Cerebellar cortex (tissue), 1 donor: ENCODE measurements around the gene SBF2.

ENCODE experiments used
- DNase-seq: peaks from one replicate; pipeline ENCODE4 v3.0.0-alpha.2; 2015; ENCODE audit warnings: low spot score

Gene SBF2

DNA sequence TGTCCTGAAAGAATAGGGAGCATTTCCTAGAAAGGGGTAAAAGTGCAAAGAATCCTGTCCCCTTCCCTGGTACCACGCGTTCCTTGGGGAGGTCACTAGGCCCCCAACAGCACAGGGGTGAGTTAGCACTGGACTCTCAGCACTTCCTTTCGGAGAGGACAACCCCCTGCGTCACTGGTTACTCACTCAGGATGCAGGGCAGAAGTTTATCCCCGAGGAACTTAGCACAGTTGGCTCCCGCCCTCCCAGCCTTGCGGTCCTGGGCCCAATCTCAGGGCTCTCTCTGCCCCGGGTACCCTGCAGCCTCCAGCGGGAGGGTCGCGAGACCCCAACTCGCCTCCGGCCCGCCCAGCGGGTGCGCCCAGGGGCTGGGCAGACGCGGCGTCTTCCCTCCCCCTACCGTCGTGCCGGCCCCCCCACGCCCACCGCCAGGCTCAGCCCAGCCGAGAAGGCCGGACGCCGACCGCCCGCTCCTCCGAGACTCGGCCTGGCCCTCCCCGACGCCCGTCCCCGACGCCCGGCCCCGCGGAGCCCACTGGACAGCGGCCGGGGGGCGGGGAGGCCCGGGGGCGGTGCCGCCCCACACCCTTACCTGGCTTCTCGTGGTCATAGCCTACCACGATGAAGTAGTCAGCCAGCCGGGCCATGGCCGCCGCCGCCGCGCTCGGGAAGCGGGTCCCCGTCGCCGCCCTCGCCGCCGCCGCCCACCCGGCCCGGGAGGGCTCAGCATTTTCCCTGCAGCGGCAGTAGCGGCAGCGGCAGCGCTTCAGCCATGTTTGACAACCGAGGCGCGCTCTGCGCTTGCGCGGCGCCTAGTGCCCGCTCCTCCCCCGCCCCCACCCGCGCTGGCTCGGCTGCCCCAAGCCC, at the start of gene SBF2:
Gene SBF2, minus strand, starts transcription at position 797 of the 867 bp plus-strand sequence. Its CDS starts 150 bp downstream, at position 647.
- DNase-seq = peak; percentile 81

DNA sequence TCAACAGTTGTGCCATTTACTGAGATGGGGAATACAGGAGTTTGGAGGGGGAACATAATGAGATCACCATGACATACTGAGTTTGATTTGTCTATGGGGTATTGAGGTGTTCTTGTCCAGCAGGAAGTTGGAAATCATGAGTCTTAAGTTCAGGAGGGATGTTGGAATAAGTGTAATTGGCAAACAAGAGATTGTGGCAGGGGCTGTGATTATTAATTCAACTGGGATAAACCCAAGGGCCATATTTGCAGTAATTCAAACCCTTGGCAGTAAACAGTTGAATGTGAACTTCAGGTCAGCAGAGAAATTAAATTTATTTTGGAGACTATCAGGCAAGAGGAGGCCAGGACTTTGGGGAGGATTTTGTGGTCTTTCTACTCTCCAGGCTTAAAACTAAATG, 44.3 kb upstream of the SBF2 start:
- DNase-seq = no peak

DNA sequence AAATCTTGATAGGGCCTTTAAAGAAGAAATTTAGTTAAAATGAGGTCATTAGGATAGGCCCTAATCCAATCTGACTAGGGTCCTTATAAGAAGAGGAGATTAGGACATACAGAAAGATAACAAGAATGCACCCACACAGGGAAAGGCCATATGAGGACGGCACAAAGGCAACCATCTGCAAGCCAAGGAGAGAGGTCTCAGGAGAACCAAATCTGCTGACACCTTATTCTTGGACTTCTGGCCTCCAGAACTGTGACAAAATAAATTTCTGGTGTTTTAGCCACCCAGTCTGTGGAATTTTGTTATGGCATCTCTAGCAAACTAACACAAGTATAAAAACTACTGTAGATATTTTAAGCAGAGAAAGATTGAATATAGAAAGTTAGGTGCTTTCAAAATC, 39.5 kb upstream of the SBF2 start:
- DNase-seq = no peak

DNA sequence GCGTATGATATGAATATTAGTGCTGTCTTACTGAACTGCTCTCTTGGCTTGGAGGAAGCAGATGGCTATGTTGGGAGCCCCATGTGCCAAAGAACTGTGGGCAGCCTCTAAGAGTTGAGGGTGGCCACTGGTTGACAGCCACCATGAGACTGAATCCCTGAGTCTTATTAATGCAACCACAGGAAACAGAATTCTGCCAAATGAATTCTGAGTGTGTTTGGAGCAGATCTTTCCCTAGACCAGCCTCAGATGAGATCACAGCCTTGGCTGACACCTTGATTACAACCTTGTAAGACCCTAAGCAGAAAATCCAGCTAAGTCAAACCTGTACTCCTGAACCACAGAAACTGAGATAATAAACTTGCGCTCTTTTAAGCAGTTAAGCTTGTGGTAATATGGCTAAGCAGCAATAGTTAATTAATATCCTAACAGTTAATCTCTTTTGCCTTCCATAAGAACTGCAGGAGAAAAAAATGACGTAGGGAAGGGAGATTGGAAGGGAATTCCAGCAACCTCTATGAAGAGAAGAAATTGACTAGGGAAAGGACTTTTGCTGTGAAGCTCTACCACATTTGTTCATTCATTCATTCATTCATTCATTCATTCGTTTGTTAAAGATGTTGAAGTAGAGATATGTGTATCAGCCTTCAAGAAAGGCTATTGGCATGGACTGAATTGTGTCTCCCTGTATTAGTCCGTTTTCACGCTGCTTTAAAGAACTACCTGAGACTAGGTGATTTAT, 37.7 kb upstream of the SBF2 start:
- no peak for DNase-seq

DNA sequence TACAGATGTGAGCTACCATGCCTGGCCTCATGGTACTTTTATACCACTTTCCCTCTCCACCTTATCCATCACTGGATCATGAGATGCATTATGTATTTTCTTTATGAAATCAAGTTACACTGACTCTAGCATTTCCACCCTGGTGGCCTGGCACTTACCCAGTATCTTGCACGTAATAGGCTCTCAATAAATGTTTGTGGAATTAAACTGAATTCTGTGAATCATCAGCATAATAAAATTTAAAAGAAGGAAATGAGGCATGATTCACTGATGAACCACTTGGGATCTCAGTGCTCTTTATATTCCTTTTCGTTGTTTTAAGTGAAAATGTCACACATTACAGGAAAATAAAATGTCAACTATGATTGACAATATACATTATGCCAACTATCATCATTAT, 35.9 kb upstream of the SBF2 start:
- DNase-seq = no peak

DNA sequence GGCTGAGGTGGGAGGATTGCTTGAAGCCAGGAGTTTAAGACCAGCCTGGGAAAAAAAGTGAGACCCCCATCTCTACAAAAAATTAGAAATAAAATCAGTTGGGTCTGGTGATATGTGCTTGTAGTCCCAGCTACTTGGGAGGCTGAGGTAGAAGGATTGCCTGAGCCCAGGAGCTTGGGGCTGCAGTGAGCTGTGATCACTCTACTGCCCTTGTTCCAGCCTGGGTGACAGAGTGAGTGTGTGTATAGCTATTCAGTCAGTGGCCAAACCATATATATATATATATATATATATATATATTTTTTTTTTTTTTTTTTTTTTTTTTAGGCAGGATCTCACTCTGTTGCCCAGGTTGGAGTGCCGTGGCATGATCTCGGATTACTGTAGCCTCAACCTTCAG, 35.3 kb upstream of the SBF2 start:
- no peak for DNase-seq

DNA sequence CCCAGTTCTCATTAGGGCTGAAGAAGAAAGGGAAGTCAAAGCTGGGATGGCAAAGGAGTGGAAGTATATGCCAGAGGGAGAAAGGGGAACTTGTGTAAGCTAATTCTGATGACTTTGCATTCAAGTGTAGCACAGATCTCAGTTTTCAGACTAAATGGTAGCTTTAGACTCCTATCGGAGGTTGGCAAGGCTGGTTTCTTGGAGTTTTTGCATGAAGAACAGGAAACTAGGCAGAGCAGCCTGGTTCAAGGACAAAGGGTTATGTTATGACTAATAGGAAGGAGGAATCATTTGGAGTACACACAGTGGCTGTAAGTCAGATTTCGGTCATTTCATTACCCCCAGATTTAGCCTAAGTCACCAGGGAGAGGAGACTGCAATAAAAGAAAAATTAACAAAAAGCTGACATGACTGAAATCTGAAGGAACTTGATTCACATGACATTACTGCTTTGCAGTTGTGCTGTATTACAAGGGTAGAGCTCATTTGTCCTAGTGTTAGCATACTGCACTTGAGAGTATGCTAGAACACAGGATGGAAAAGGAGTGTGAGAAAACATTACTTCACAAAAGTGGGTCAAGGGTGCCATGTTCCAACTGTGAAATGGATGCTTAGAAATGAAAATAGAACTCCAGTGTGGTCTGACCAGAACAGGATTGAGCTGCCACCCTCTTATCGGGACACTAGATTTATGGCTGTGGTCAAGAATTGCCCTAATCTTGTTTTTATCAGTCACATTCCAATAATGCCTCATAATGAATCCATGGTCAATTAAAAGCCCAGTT, 34.5 kb upstream of the SBF2 start:
- no peak for DNase-seq

DNA sequence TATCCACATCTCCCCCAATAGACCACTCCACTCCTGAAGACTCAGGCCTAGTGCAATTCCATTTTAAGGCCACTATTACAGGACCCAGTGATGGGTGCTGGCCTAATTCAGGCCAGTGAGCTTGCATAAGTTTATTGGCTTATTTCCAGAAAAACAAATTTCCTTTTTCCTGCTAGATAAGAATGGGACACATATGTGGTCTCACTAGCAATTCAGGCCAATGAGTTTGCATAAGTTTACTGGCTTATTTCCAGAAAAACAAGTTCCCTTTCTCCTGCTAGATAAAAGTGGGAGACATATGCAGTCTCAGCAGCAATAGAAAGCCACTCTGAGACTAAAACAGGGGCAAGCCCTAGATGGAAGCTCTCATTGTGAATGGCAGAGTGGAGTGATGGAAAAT, 33.2 kb upstream of the SBF2 start:
- DNase-seq = no peak

DNA sequence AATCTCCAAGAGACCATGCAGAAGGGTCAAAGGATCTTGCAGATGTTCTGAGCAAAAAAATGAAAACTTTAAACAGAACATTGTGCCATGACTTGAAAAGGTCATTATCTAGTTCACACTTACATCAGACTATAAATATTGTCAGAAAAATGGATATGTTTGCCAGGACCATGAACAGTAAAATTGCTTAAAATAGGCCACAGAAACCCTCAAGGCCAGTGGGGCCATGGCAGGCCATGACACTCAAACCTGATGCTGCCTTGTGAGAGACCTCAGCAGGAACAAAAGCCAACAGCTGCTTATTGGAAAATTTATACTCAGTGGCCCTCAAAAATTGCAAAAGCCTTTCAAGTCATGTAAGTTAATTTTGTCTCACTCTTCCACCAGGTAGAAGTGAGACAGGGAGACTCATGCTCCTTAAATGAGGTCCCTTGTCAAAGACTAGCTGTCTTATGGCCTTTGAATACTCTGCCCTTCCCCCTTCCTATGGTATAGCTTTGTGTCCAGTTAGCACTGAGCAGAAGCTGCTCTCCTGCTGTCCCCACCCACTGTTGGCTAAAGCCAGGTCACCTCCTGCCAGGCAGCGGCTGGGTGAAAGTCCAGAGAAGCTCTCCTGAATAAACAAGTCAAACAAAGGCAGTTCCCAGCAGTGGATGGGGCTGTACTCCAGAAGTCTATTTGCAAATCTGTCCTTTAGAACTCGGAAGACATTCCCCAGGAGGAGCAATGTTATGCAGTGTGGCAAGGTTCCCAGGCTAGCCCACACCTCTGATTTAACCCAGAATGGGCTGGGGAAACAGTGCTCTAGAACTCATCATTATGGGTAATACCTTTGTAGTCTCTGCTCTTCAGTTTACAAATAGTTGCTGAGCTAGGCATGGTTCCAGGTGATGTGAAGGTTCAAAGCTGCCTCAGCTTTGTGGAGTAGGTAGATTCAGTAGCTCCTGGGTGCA, 32.3 kb upstream of the SBF2 start:
- DNase-seq = no peak

DNA sequence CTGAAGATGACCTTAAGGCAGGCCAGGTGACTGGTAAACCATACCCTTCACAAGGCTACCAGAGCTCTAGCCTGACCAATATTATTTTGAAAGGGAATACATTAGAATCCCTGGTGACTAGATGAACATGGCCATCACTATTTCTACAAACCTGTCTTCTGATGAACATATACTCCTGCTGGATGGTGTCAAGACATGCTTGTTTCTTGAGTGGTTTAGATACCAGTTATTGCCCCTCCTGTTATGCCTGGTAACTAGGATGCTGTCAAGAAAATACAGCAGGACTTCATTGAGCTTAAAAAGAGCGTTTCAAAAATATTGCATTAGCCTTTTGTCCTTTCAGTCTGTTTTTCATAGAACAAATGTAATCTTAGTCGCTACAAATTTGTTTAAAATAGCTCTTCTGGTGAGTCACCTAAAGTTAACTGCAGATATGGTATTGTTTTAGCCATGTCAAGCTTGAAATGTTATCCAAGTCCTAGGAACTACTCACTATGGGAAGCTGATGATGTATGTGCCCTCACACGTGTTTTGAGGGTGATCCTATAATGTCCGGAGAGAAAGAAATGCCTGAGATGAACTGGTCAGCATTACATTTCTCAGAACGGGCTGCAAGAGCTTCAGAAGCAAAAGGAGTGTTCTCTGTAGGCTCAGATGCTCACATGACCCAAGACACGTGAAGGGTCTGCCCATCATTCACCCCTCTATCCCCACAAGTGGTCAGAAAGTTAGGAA, 31.4 kb upstream of the SBF2 start:
- DNase-seq = no peak

DNA sequence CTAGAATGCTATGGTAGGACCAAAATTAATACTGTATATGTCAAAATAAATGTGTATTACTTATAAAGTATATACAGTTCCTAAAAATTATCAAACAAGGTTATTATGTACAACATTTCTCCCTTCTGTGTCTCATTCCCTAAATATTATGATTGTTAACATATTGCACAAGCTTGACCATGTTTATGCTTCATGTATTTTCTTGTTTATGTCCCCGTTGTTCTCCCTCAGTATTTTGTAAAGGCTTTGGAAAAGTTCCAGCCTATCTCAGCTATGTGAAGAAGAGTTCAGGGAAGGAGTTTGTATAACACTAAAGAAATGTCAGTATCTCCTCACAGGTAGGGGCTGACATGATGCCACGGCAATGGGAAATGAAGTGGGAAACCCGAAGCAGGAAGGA, 30.5 kb upstream of the SBF2 start:
- DNase-seq = no peak

DNA sequence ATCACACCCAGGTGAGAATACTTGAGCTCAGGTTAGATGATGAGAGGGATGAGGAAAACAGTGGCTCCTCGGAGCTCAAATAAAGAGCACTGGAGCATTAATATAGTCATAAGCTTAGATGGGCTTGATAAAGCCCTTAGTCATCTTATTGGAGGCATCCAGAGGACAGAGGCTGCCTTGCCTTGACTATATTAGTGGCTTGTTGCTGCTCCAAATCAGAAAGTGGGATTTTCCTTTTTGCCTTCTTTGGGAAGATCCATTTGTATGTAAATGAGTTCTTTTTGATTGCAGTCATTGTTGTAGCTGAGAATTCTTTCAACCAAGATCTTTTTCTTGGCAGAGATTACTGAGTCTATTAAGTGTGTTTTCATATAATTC, 29.8 kb upstream of the SBF2 start:
- no peak for DNase-seq

DNA sequence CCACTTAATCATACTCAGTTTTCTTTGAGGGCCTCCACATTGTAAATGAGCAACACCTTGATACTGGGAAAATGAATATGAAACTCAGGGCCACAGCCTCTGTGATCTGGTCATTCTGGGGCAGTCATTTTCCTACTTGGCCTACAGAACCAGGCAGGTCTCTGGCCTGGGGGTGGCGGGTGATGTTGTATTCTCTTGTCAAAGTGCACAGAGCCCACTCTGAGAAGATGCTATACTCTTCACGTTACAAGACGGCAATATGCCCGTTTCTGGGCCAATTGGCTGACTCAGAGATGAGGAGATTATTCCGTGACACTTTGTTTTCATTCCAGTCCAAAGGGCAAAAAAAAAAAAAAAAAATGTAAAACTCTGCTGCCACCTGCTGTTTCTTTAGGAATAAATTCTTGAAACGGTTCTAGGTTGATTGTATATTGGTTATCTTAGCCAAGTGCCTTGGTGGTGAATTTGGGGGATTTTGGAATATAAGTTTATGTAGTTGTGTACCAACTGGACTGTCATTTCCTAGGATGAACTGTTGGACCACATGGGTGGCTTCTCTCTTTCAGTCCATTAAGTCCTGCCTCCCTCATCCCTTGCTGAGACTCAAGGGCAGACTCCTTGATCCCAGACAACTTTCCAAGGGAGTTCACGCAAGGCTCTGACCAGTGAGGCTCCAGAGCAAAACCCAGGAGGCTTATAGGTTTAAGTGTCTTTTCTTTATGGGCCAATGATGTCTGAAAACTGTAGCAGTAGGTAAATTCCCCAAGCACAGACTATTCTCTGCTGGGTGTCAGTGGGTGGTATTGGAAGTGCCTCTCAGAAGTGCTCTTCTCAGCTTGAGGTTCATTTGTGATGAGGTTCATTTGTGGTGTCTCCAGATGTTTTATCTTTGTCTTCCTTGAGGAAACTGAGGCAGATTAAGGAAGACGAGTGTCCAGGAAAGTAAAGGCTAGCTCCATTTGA, 29.1 kb upstream of the SBF2 start:
- DNase-seq = peak; percentile 81

DNA sequence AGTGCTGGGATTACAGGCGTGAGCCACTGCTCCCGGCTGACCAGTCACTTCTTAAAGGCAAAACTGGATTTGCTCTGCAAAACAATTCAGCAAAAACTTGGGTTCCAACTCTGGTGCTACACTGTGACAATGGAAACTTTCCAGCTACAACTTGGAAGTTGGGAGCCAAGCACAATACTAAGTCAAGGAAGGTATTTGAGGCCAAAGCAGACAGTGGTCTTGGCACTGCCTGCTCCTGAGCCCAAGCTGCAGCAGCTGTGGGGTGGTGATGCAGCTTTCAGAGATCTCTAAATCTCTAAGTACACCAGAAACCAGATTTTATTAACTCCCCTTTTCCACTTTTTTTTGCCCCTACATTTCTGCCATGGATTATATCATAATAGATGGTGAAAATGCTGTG, 28.4 kb upstream of the SBF2 start:
- no peak for DNase-seq

DNA sequence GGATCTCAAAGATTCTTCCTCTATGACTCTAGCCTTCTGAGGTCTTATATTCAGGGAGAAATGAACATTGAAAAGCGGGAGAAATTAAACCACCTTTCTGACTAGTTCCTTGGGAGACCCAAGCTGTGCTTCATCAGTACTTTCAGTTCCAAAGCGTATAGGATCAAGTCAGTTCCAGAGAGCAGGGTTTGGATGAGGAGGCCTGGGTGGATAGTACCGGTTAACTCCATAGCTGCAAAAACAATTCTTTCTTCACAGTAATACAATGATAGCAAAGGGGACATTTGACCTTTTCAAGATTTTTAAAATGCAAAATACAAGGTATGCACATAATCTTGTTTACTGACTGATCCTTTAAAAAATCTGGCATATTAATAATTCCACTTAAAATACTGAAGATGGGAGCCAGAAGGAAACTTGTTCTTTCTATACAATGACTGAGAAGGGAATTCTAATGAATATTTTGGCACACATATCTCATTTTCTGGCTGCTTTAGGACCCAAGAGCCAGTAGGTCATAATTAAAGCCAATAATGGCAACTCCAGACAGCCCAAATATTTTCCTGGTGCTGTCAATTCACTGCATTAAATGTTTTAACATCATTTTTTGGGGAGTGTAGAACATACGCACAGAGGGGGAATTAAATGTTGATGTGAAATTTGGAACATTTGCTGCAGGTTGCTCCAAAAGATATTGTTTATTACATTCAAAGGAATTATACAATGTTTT, 26.9 kb upstream of the SBF2 start:
- no peak for DNase-seq

DNA sequence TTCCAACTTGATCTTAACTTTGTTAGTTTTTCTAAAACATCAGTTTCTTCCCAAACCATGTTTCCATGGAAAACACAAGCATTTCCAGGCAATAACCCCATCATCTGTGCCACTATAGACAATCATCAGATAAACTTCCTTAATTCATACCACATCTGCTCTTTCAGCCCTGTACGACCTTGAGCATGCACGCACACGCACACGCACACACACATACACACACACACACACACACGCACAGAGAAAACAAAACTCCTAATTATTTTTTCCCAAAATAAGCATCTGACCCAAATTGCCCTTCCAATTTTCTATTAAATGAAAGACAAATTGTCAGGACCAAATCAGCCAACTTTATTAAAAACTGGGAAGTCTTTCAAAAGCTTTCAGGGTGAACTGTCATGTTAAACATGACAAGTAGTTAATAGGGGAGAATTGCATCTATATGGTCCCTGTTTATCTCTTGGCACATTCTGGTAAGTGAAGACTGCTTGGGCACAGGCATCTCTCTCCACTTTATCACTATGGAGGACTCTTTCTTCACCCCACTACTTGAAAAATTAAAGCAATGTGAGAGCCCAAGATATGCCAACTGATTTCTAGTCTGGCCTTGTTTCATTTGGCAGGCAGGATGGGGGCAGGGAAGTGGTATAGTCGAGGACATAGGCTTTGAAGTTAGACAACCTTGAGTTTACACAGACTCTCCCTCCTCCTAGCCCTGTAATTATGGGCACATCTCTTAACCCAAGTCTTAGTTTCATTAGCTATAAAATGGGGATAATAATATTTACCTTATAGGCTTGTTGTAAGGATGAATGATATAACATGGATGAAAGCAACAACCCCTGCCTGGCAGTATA, 25.9 kb upstream of the SBF2 start:
- DNase-seq = no peak

DNA sequence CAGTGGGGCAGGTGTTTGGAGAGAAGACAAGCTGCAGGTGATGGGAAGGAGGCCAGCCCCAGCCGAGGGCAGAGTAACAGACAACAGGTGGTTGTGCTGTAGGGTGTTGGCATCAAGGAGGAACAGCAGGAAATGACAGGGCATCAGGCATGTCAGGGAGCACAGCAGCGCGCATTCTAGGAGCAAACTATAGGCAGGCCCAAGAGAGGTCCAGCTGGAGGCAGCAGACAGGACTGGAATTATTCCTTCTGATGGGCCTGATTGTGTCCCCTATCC, 24.4 kb upstream of the SBF2 start:
- DNase-seq = no peak
